Fibroblast of skin of left quadriceps (primary cell): ENCODE results near the gene TRIM32.

Experiments used
- DNase-seq, 2 experiments: peaks; one replicate each; pipeline ENCODE4 v3.0.0-alpha.2; 2013; ENCODE audit warnings: low read depth in 2 of 2

The TRIM32 gene

GRCh38 chr9:116687074-116687753 lies at the start of gene TRIM32:
TSS of gene TRIM32 (plus strand) at chr9:116687305. CDS start at chr9:116697743, 10,438 bp downstream.
- peak; percentile 72 to 75 for DNase-seq

GRCh38 chr9:116639251-116639741 lies 47.8 kb upstream of the TRIM32 start:
- DNase-seq = peak; percentile 72 to 75

- no peak for DNase-seq
These were observed 45.6 kb upstream of the TRIM32 start for GRCh38 chr9:116641292-116642059.

GRCh38 chr9:116643691-116644090 lies 43.4 kb upstream of the TRIM32 start:
- DNase-seq = peak; percentile 79 to 81

- DNase-seq = peak; percentile 86 to 87
These were observed 42.9 kb upstream of the TRIM32 start for GRCh38 chr9:116644091-116644688.

- peak; percentile 48 to 53 for DNase-seq
These were observed 40.2 kb upstream of the TRIM32 start for GRCh38 chr9:116646661-116647514.

GRCh38 chr9:116647515-116647809 lies 39.6 kb upstream of the TRIM32 start:
- DNase-seq = no peak

GRCh38 chr9:116653348-116654058 lies 33.6 kb upstream of the TRIM32 start:
- no peak for DNase-seq

GRCh38 chr9:116654059-116654355 lies 33.1 kb upstream of the TRIM32 start:
- no peak for DNase-seq

- DNase-seq = no peak
These were observed 30.6 kb upstream of the TRIM32 start for GRCh38 chr9:116656501-116656971.

- no peak for DNase-seq
These were observed 30.1 kb upstream of the TRIM32 start for GRCh38 chr9:116656977-116657376.

GRCh38 chr9:116658265-116658664 lies 28.8 kb upstream of the TRIM32 start:
- DNase-seq = no peak

GRCh38 chr9:116661037-116661954 lies 25.8 kb upstream of the TRIM32 start:
- DNase-seq = peak; percentile 56 to 64

GRCh38 chr9:116662646-116663310 lies 24.3 kb upstream of the TRIM32 start:
- no peak for DNase-seq

- DNase-seq = no peak
These were observed 23.5 kb upstream of the TRIM32 start for GRCh38 chr9:116663581-116663980.

GRCh38 chr9:116668970-116669695 lies 18.0 kb upstream of the TRIM32 start:
- DNase-seq = no peak

- no peak for DNase-seq
These were observed 15.5 kb upstream of the TRIM32 start for GRCh38 chr9:116671605-116672004.

- DNase-seq = no peak
These were observed 13.7 kb upstream of the TRIM32 start for GRCh38 chr9:116673375-116673774.
